IMR-90 (cell line): ENCODE results near the gene COL24A1.

ENCODE experiments used
- BHLHE40 ChIP-seq: fragments of 150-350 bp; IDR thresholded peaks from 2 replicates; pipeline ENCODE4 v1.6.1; 2016; ENCODE audit warnings: mild to moderate bottlenecking, low read depth, low read length
- CEBPB ChIP-seq: IDR thresholded peaks from 2 replicates; pipeline ENCODE4 v1.6.1; 2012; ENCODE audit warnings: low read depth, low read length, improper control_type of control experiment
- CTCF ChIP-seq: conservative IDR thresholded peaks from 2 replicates; pipeline ENCODE4 v1.5.1; 2012; ENCODE audit warnings: mild to moderate bottlenecking, low read depth, low read length, improper control_type of control experiment
- FOS ChIP-seq: fragments of 150-350 bp; IDR thresholded peaks from 2 replicates; pipeline ENCODE4 v1.6.1; 2016; ENCODE audit warnings: low read depth, low read length
- MAFK ChIP-seq: IDR thresholded peaks from 2 replicates; pipeline ENCODE4 v1.6.1; 2012; ENCODE audit warnings: low read depth, low read length, improper control_type of control experiment
- MAZ ChIP-seq: IDR thresholded peaks from 2 replicates; pipeline ENCODE4 v1.6.1; 2012; ENCODE audit warnings: low read depth, mild to moderate bottlenecking, low read length, improper control_type of control experiment, moderate library complexity, borderline replicate concordance
- MXI1 ChIP-seq: IDR thresholded peaks from 2 replicates; pipeline ENCODE4 v1.6.1; 2012; ENCODE audit warnings: low read depth, mild to moderate bottlenecking, low read length, moderate library complexity, borderline replicate concordance
- POLR2A ChIP-seq: IDR thresholded peaks from 2 replicates; pipeline ENCODE4 v1.6.1; 2012; ENCODE audit warnings: mild to moderate bottlenecking, low read depth, low read length
- RAD21 ChIP-seq: IDR thresholded peaks from 2 replicates; pipeline ENCODE4 v1.6.1; 2012; ENCODE audit warnings: low read length, improper control_type of control experiment
- RCOR1 ChIP-seq: IDR thresholded peaks from 2 replicates; pipeline ENCODE4 v1.6.1; 2012; ENCODE audit warnings: mild to moderate bottlenecking, low read length, improper control_type of control experiment; ENCODE audit not compliant: insufficient replicate concordance
- SMC3 ChIP-seq: fragments of 150-350 bp; IDR thresholded peaks from 2 replicates; pipeline ENCODE4 v1.6.1; 2016; ENCODE audit warnings: low read depth, mild to moderate bottlenecking, antibody characterized with exemption, low read length, moderate library complexity
- USF2 ChIP-seq: fragments of 150-350 bp; IDR thresholded peaks from 2 replicates; pipeline ENCODE4 v1.6.1; 2017; ENCODE audit warnings: mild to moderate bottlenecking, antibody characterized with exemption, low read length, low read depth

GRCh38 chr1:86110451-86111129 is 46.0 kb downstream of the COL24A1 start:
- TF ChIP-seq CTCF (no peak), USF2 (no peak), MAFK (no peak), SMC3 (no peak), BHLHE40 (no peak), POLR2A (no peak), CEBPB (no peak), RCOR1 (no peak), RAD21 (no peak), MXI1 (no peak), FOS (no peak), MAZ (no peak)
